H1 (cell line): Measurements from ENCODE around the gene GTF2H3. TPM values are rescaled to one million over a fixed set of nuclear protein-coding genes. Genes with fewer than 3 reads are reported as not detected.

Experiments used
- CTCF ChIA-PET: fragments of 300-600 bp; sonication (Branson Sonifier 250); formaldehyde crosslinking; loops from one replicate; lab custom pipeline; 2021; ENCODE audit not compliant: partially characterized antibody; lab: Charles Lee
- POLR2A ChIA-PET: fragments of 300-600 bp; sonication (Branson Sonifier 250); formaldehyde crosslinking; loops from one replicate; lab custom pipeline; 2021; ENCODE audit warnings: inconsistent platforms; ENCODE audit not compliant: partially characterized antibody; lab: Charles Lee
- DNase-seq, 2 experiments: peaks; one replicate each; pipeline versions ENCODE4 v3.0.0 to v3.0.0-alpha.2; 2010 to 2022; ENCODE audit warnings: low spot score in 2 of 2, low read depth in 1 of 2, mixed read lengths in 1 of 2
- FAIRE-seq: peaks from 2 replicates; lab custom pipeline; 2011; peaks lifted over from hg19 to GRCh38; lab: Jason Lieb, UNC
- H2AFZ ChIP-seq: 2 replicates; pipeline ENCODE4 v1.8.1; 2012; ENCODE audit warnings: low read length, inconsistent platforms
- H2AK5ac ChIP-seq: 2 replicates; pipeline ENCODE4 v1.6.1; 2013; ENCODE audit warnings: low read depth, low read length
- H2BK120ac ChIP-seq: replicated peaks from 2 replicates; pipeline ENCODE3; 2013; ENCODE audit warnings: low read depth, low read length, inconsistent platforms
- H2BK12ac ChIP-seq: 2 replicates; pipeline ENCODE4 v1.6.1; 2013; ENCODE audit warnings: low read depth, low read length
- H2BK15ac ChIP-seq: 2 replicates; pipeline ENCODE4 v1.6.1; 2013; ENCODE audit warnings: low read length
- H2BK20ac ChIP-seq: 2 replicates; pipeline ENCODE4 v1.6.1; 2013; ENCODE audit warnings: low read length
- H2BK5ac ChIP-seq: 2 replicates; pipeline ENCODE4 v1.6.1; 2013; ENCODE audit warnings: low read depth, low read length
- H3K14ac ChIP-seq: 2 replicates; pipeline ENCODE4 v1.6.1; 2013; ENCODE audit warnings: inconsistent platforms; ENCODE audit not compliant: insufficient read length
- H3K18ac ChIP-seq: 2 replicates; pipeline ENCODE4 v1.6.1; 2013; ENCODE audit warnings: low read length; ENCODE audit errors: extremely low read depth
- H3K23ac ChIP-seq: 2 replicates; pipeline ENCODE4 v1.6.1; 2013; ENCODE audit warnings: inconsistent platforms; ENCODE audit not compliant: insufficient read length
- H3K23me2 ChIP-seq: 2 replicates; pipeline ENCODE4 v1.6.1; 2013; ENCODE audit warnings: low read depth, low read length
- H3K27ac ChIP-seq: 2 replicates; pipeline ENCODE4 v1.6.1; 2011; ENCODE audit warnings: low read depth, low read length, inconsistent platforms
- H3K27me3 ChIP-seq, 4 experiments: replicated peaks in 1 of 4; 1 replicate in 1 of 4; 2 replicates in 3 of 4; pipeline versions ENCODE4 v1.6.1 to v1.8.1; 2011 to 2013; ENCODE audit warnings: low read length in 3 of 4, mild to moderate bottlenecking in 3 of 4, inconsistent platforms in 2 of 4, mixed read lengths in 2 of 4, moderate library complexity in 1 of 4; ENCODE audit not compliant: control insufficient read depth in 3 of 4, insufficient read depth in 3 of 4; ENCODE audit errors: extremely low read depth in 1 of 4
- H3K36me3 ChIP-seq, 4 experiments: 2 replicates each; pipeline versions ENCODE4 v1.6.1 to v1.8.1; 2011 to 2013; ENCODE audit warnings: mild to moderate bottlenecking in 4 of 4, low read length in 3 of 4, moderate library complexity in 2 of 4, control low read depth in 1 of 4, inconsistent platforms in 1 of 4; ENCODE audit not compliant: insufficient read depth in 4 of 4, control insufficient read depth in 2 of 4
- H3K4ac ChIP-seq: replicated peaks from 2 replicates; pipeline ENCODE3; 2013; ENCODE audit warnings: low read length, low read depth, mixed read lengths, inconsistent platforms; ENCODE audit not compliant: insufficient read length
- H3K4me1 ChIP-seq, 4 experiments: replicated peaks in 1 of 4; 1 replicate in 1 of 4; 2 replicates in 3 of 4; pipeline versions ENCODE4 v1.6.1 to v1.8.1; 2011 to 2013; ENCODE audit warnings: low read length in 3 of 4, inconsistent platforms in 2 of 4, mixed read lengths in 1 of 4; ENCODE audit not compliant: insufficient read depth in 4 of 4, control insufficient read depth in 3 of 4
- H3K4me2 ChIP-seq, 2 experiments: 2 replicates each; pipeline versions ENCODE4 v1.6.1 to v1.8.1; 2011 to 2013; ENCODE audit warnings: low read depth in 2 of 2, low read length in 2 of 2, control low read depth in 1 of 2, inconsistent platforms in 1 of 2, mild to moderate bottlenecking in 1 of 2; ENCODE audit not compliant: insufficient read depth in 1 of 2
- H3K4me3 ChIP-seq, 4 experiments: fragments of 200-600, 300-600 bp in 1 of 4; sonication (generic), shearing (Covaris generic), sonication (Bioruptor Twin) in 1 of 4; 2 replicates each; pipeline versions ENCODE4 v1.5.1 to v1.8.1; 2011 to 2016; ENCODE audit warnings: low read length in 4 of 4, low read depth in 3 of 4, control low read depth in 2 of 4, inconsistent platforms in 2 of 4, mild to moderate bottlenecking in 2 of 4, mixed read lengths in 1 of 4, moderate library complexity in 1 of 4; ENCODE audit not compliant: insufficient read depth in 2 of 4; ENCODE audit errors: extremely low read depth in 1 of 4
- H3K56ac ChIP-seq: replicated peaks from 2 replicates; pipeline ENCODE3; 2013; ENCODE audit warnings: low read depth, mild to moderate bottlenecking, mixed read lengths, low read length, inconsistent platforms; ENCODE audit not compliant: insufficient read length
- H3K79me1 ChIP-seq: 2 replicates; pipeline ENCODE4 v1.6.1; 2013; ENCODE audit warnings: low read depth, low read length, control low read depth
- H3K79me2 ChIP-seq, 2 experiments: 2 replicates each; pipeline versions ENCODE4 v1.6.1 to v1.8.1; 2012 to 2013; ENCODE audit warnings: low read length in 2 of 2, mild to moderate bottlenecking in 2 of 2, inconsistent platforms in 1 of 2; ENCODE audit not compliant: insufficient read depth in 2 of 2, control insufficient read depth in 1 of 2
- H3K9ac ChIP-seq, 4 experiments: replicated peaks in 1 of 4; 1 replicate in 1 of 4; 2 replicates in 3 of 4; pipeline versions ENCODE4 v1.6.1 to v1.8.1; 2011 to 2013; ENCODE audit warnings: low read depth in 3 of 4, low read length in 3 of 4, control low read depth in 2 of 4, mild to moderate bottlenecking in 2 of 4, moderate library complexity in 2 of 4, inconsistent platforms in 1 of 4; ENCODE audit errors: extremely low read depth in 1 of 4
- H3K9me3 ChIP-seq, 2 experiments: 2 replicates each; pipeline versions ENCODE4 v1.6.1 to v1.8.1; 2012 to 2013; ENCODE audit warnings: mild to moderate bottlenecking in 2 of 2, moderate library complexity in 2 of 2, control low read depth in 1 of 2, inconsistent platforms in 1 of 2, low read depth in 1 of 2, low read length in 1 of 2, mixed read lengths in 1 of 2; ENCODE audit not compliant: insufficient read depth in 2 of 2
- H4K20me1 ChIP-seq, 2 experiments: replicated peaks in 1 of 2; 2 replicates each; pipeline versions ENCODE3 to v1.8.1; 2011 to 2013; ENCODE audit warnings: inconsistent platforms in 2 of 2, low read length in 2 of 2, mild to moderate bottlenecking in 1 of 2; ENCODE audit not compliant: insufficient read depth in 2 of 2, control insufficient read depth in 1 of 2
- H4K5ac ChIP-seq: 2 replicates; pipeline ENCODE4 v1.6.1; 2013; ENCODE audit warnings: low read length, low read depth, mixed read lengths, inconsistent platforms; ENCODE audit not compliant: insufficient read length
- H4K8ac ChIP-seq: 2 replicates; pipeline ENCODE4 v1.8.0; 2013; ENCODE audit warnings: mild to moderate bottlenecking, moderate library complexity, low read length, inconsistent platforms; ENCODE audit not compliant: insufficient read depth; ENCODE audit errors: extremely low read depth
- H4K91ac ChIP-seq: replicated peaks from 2 replicates; pipeline ENCODE3; 2013; ENCODE audit warnings: low read length, mixed read lengths, inconsistent platforms; ENCODE audit not compliant: insufficient read length
- CBX8 ChIP-seq: fragments of 300-800, 300-1000 bp; sonication (generic); IDR thresholded peaks from 2 replicates; pipeline ENCODE4 v1.7.1; 2016; ENCODE audit warnings: low read depth, low read length, borderline replicate concordance
- CEBPB ChIP-seq: IDR thresholded peaks from 2 replicates; pipeline ENCODE4 v1.6.1; 2012; ENCODE audit warnings: low read depth, low read length
- E2F6 ChIP-seq: IDR thresholded peaks from 2 replicates; pipeline ENCODE4 v1.6.1; 2012; ENCODE audit warnings: inconsistent platforms
- EP300 ChIP-seq, 2 experiments: IDR thresholded peaks; 1 replicate in 1 of 2; 2 replicates in 1 of 2; pipeline ENCODE4 v1.6.1; 2011 to 2012; ENCODE audit warnings: low read depth in 2 of 2, low read length in 2 of 2, mild to moderate bottlenecking in 2 of 2, borderline replicate concordance in 1 of 2, inconsistent platforms in 1 of 2, moderate library complexity in 1 of 2
- FOSL1 ChIP-seq: IDR thresholded peaks from 2 replicates; pipeline ENCODE4 v1.6.1; 2011; ENCODE audit warnings: mild to moderate bottlenecking, low read depth, low read length, moderate library complexity; ENCODE audit not compliant: insufficient read depth
- GABPA ChIP-seq: IDR thresholded peaks from 2 replicates; pipeline ENCODE4 v1.6.1; 2011; ENCODE audit warnings: mild to moderate bottlenecking, low read length, moderate library complexity, borderline replicate concordance; ENCODE audit not compliant: insufficient read depth
- GTF2F1 ChIP-seq: IDR thresholded peaks from 2 replicates; pipeline ENCODE4 v1.6.1; 2012; ENCODE audit warnings: low read depth, low read length, improper control_type of control experiment, borderline replicate concordance
- KDM1A ChIP-seq: fragments of 200-600, 300-600 bp; sonication (generic); IDR thresholded peaks from 2 replicates; pipeline ENCODE4 v1.7.1; 2016; ENCODE audit warnings: mild to moderate bottlenecking, low read length, borderline replicate concordance
- KDM4A ChIP-seq: IDR thresholded peaks from one replicate; pipeline ENCODE4 v1.7.1; 2012; ENCODE audit warnings: low read depth, mild to moderate bottlenecking, moderate library complexity, low read length, inconsistent platforms; ENCODE audit not compliant: severe bottlenecking
- KDM5A ChIP-seq: fragments of 200-600 bp; IDR thresholded peaks from 2 replicates; pipeline ENCODE4 v1.7.1; 2012; ENCODE audit warnings: mild to moderate bottlenecking, low read length, inconsistent platforms, mixed read lengths
- SIN3A ChIP-seq, 2 experiments: IDR thresholded peaks in 1 of 2; conservative IDR thresholded peaks in 1 of 2; 2 replicates each; pipeline ENCODE4 v1.6.1; 2011 to 2012; ENCODE audit warnings: low read length in 2 of 2, improper control_type of control experiment in 1 of 2, low read depth in 1 of 2, mild to moderate bottlenecking in 1 of 2
- SP4 ChIP-seq: IDR thresholded peaks from 2 replicates; pipeline ENCODE4 v1.6.1; 2012; ENCODE audit warnings: low read length, inconsistent platforms
- SRF ChIP-seq: IDR thresholded peaks from 2 replicates; pipeline ENCODE4 v1.6.1; 2011; ENCODE audit warnings: mild to moderate bottlenecking, low read depth, low read length, moderate library complexity
- whole genome bisulfite sequencing, 2 experiments: shearing (Covaris generic) in 1 of 2; methylation state at CpG; one replicate each; pipeline versions ENCODE4 v1.1.6 to v1.1.7; 2013 to 2015; ENCODE audit warnings: low lambda C conversion rate in 2 of 2, mixed read lengths in 2 of 2, inconsistent platforms in 1 of 2, low coverage in 1 of 2, missing lambda C conversion rate in 1 of 2; ENCODE audit not compliant: insufficient replicate concordance in 2 of 2, insufficient coverage in 1 of 2, insufficient read length in 1 of 2; ENCODE audit errors: extremely low coverage in 1 of 2, missing lambda C conversion rate in 1 of 2; 5-methylcytosine and 5-hydroxymethylcytosine counted together
- polyA plus RNA-seq, 7 experiments: library from polyadenylated mRNA; depleted of rRNA in 3 of 7; stranded (reverse) in 5 of 7; unstranded in 2 of 7; fragments of >200 nt in 5 of 7; fragments of 200-250 nt in 2 of 7; gene quantifications; 1 replicate in 5 of 7; 2 replicates in 1 of 7; 4 replicates in 1 of 7; pipeline versions ENCODE4 v1.2.1 to v1.2.3, GENCODE V29; 2011 to 2013; ENCODE audit warnings: missing spikeins in 2 of 7, mixed read lengths in 2 of 7
- total RNA-seq: library from RNA; stranded (reverse); fragmentation: NEBNext Ultra II Directional; extraction: Animal tissue kit (Norgen Biotek cat#: 25700); gene quantifications from 2 replicates; pipeline ENCODE4 v1.2.1, GENCODE V29; 2021

Gene GTF2H3
- total and polyA plus RNA-seq, 2 of the 8 experiments (the other 6 are each of a cell fraction or from before 2014, with no cell fraction given) = 21.0 to 32.1 TPM

GRCh38 chr12:123599721-123600120 lies 33.9 kb upstream of the GTF2H3 start:
- Histone ChIP-seq H3K36me3 (peaks cover 6 to 30% (median 17%) of the 10 kb centered on the region in 4 experiments; a peak in 7 of 8 replicates), H2BK120ac (no peak overlapping the region), H3K27ac (no peak overlapping the region), H2BK15ac (no peak overlapping the region), H3K9ac (no peak overlapping the region), H3K4me1 (peaks cover 0 to 1% (median 0%) of the 10 kb centered on the region in 4 experiments; a peak in 2 of 7 replicates), H3K4me3 (no peak overlapping the region), H3K14ac (no peak overlapping the region), H3K27me3 (no peaks in the 10 kb centered on the region), H3K4ac (no peak overlapping the region), H2BK5ac (no peak overlapping the region), H3K4me2 (no peak overlapping the region), H4K20me1 (no peaks in the 10 kb centered on the region), H3K23me2 (peaks cover 11% of the 10 kb centered on the region), H3K9me3 (no peaks in the 10 kb centered on the region), H3K79me2 (peaks cover 25 to 33% of the 10 kb centered on the region in 2 experiments), H3K18ac (no peak overlapping the region), H4K91ac (no peak overlapping the region), H3K23ac (no peak overlapping the region), H2AK5ac (no peak overlapping the region), H2BK12ac (no peak overlapping the region), H2AFZ (no peak overlapping the region), H4K8ac (no peak overlapping the region), H2BK20ac (no peak overlapping the region), H4K5ac (no peak overlapping the region), H3K56ac (no peak overlapping the region), H3K79me1 (no peaks in the 10 kb centered on the region; the same call in 1 of the 2 replicates)
- FAIRE-seq (no peak), DNase-seq (no peak)
- ChIA-PET POLR2A (interaction anchor here (0.7 kb wide), 2 partner anchors 19 to 277 kb away, joined by 3 to 4 read pairs; no protein-coding TSS in a partner anchor), CTCF (no interaction called here)
- 80% methylated on average over 6 of the region's 7 CpGs; no CpG with 5 or more reads in 1 of the 2 experiments for WGBS, 2 experiments
- TF ChIP-seq SRF (no peak), FOSL1 (no peak), EP300 (IDR thresholded peaks at IDR 0.05; ENCODE audit: borderline replicate concordance in 1 of 2, low read depth in 2 of 2, low read length in 2 of 2) (no peak), GTF2F1 (no peak), KDM5A (no peak), KDM4A (no peak), CBX8 (no peak), E2F6 (no peak), SIN3A (conservative IDR thresholded peaks at IDR 0.05 in 1 of 2, IDR thresholded peaks at IDR 0.05 in 1 of 2; ENCODE audit: low read depth in 1 of 2, low read length in 2 of 2) (no peak), KDM1A (no peak), GABPA (no peak), CEBPB (no peak), SP4 (no peak)
